ENCODE data around the gene LRCOL1. TPM values are rescaled to one million over a fixed set of nuclear protein-coding genes. Genes with fewer than 3 reads are reported as not detected.

LRCOL1 gene
- total and polyA plus RNA-seq, 10 of the 15 experiments (the other 5 are each of a cell fraction or from before 2014, with no cell fraction given): not detected

DNA sequence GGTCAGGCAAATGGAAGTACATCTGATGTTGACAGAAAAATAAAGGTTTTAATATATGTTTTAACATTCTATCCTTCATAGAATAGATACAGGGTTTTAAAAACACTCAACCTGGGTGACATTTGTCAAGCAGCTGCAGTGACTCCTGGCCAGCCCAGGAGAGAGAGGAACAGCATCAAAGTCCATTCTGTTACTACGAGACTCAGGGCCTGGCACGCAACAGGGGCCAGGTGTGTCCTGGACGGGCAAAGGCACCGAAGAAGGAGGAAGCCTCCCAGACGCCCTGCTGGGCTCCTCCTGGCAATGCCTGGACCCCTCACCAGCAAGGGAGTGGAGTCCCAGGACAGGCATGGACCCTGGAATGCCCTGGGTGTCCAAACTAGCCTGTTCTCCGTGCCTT is 22.1 kb downstream of the LRCOL1 start (continued):
- TF ChIP-seq, protein P1, sequence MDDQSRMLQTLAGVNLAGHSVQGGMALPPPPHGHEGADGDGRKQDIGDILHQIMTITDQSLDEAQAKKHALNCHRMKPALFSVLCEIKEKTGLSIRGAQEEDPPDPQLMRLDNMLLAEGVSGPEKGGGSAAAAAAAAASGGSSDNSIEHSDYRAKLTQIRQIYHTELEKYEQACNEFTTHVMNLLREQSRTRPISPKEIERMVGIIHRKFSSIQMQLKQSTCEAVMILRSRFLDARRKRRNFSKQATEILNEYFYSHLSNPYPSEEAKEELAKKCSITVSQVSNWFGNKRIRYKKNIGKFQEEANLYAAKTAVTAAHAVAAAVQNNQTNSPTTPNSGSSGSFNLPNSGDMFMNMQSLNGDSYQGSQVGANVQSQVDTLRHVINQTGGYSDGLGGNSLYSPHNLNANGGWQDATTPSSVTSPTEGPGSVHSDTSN (IDR thresholded peaks at IDR 0.05; ENCODE audit: insufficient replicate concordance, low read depth, low read length): no peak
- TF ChIP-seq NR2C1 (IDR thresholded peaks at IDR 0.05): no peak
- TF ChIP-seq, protein P2, sequence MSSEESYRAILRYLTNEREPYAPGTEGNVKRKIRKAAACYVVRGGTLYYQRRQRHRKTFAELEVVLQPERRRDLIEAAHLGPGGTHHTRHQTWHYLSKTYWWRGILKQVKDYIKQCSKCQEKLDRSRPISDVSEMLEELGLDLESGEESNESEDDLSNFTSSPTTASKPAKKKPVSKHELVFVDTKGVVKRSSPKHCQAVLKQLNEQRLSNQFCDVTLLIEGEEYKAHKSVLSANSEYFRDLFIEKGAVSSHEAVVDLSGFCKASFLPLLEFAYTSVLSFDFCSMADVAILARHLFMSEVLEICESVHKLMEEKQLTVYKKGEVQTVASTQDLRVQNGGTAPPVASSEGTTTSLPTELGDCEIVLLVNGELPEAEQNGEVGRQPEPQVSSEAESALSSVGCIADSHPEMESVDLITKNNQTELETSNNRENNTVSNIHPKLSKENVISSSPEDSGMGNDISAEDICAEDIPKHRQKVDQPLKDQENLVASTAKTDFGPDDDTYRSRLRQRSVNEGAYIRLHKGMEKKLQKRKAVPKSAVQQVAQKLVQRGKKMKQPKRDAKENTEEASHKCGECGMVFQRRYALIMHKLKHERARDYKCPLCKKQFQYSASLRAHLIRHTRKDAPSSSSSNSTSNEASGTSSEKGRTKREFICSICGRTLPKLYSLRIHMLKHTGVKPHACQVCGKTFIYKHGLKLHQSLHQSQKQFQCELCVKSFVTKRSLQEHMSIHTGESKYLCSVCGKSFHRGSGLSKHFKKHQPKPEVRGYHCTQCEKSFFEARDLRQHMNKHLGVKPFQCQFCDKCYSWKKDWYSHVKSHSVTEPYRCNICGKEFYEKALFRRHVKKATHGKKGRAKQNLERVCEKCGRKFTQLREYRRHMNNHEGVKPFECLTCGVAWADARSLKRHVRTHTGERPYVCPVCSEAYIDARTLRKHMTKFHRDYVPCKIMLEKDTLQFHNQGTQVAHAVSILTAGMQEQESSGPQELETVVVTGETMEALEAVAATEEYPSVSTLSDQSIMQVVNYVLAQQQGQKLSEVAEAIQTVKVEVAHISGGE (CRISPR knock-in tag; IDR thresholded peaks at IDR 0.05): no peak
- no peak for TF ChIP-seq SRF (IDR thresholded peaks at IDR 0.05; ENCODE audit: low read depth in 2 of 2, low read length in 2 of 2)
- TF ChIP-seq CBFB (IDR thresholded peaks at IDR 0.05; ENCODE audit: low read depth): no peak

DNA sequence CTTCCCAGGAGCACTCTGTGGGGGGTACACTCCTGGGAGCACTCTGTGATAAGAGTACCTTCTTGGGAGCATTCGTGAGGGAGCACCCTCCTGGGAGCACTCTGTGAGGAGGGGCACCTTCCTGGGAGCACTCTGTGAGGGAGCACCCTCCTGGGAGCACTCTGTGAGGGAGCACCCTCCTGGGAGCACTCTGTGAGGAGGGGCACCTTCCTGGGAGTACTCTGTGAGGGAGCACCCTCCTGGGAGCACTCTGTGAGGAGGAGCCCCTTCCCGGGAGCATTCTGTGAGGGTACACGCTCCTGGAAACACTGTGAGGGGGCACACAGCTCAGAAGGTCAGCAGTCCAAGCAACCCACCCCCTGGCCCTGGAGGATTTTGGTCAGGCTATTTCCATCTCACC is 22.6 kb downstream of the LRCOL1 start:
- ChIA-PET CTCF (no interaction called here), POLR2A (no interaction called here), RAD21 (ENCODE audit: unreplicated experiment) (no interaction called here), SMC1A (ENCODE audit: uncharacterized antibody, unreplicated experiment) (no interaction called here)
- 67% methylated on average over 3 of the region's 3 CpGs for WGBS (ENCODE audit: insufficient coverage, insufficient replicate concordance, low lambda C conversion rate, missing lambda C conversion rate)
- Histone ChIP-seq H3K9me3 (replicated peaks; ENCODE audit: control insufficient read depth, insufficient read depth, low read length) (no peaks in the 10 kb centered on the region), H3K4me2 (ENCODE audit: control insufficient read depth, insufficient read depth) (no peak overlapping the region), H3K9ac (ENCODE audit: control insufficient read depth, insufficient read depth, low read length) (no peak overlapping the region), H3K79me2 (ENCODE audit: control insufficient read depth, insufficient read depth, low read length) (no peaks in the 10 kb centered on the region), H4K20me1 (ENCODE audit: control insufficient read depth, insufficient read depth) (no peaks in the 10 kb centered on the region), H3K27me3 (replicated peaks in 1 of 2; ENCODE audit: control insufficient read depth in 2 of 2, insufficient read depth in 2 of 2, low read length in 1 of 2) (no peaks in the 10 kb centered on the region), H3K4me3 (no peak overlapping the region), H3K4me1 (ENCODE audit: control insufficient read depth, insufficient read depth, low read length) (no peaks in the 10 kb centered on the region), H3K27ac (ENCODE audit: control insufficient read depth, insufficient read depth) (no peak overlapping the region), H3K36me3 (ENCODE audit: control insufficient read depth in 2 of 2, insufficient read depth in 2 of 2, low read length in 1 of 2) (no peaks in the 10 kb centered on the region), H2AFZ (ENCODE audit: control insufficient read depth, low read depth, low read length) (no peak overlapping the region)
- in situ Hi-C loops (cut with MboI): no loop called here
- no TSS peak for BruUV-seq (replicated peaks)
- DNase-seq (ENCODE audit: low read depth, low spot score) (no peak), FAIRE-seq (no peak), ATAC-seq (no peak)
- TF ChIP-seq, protein P3, sequence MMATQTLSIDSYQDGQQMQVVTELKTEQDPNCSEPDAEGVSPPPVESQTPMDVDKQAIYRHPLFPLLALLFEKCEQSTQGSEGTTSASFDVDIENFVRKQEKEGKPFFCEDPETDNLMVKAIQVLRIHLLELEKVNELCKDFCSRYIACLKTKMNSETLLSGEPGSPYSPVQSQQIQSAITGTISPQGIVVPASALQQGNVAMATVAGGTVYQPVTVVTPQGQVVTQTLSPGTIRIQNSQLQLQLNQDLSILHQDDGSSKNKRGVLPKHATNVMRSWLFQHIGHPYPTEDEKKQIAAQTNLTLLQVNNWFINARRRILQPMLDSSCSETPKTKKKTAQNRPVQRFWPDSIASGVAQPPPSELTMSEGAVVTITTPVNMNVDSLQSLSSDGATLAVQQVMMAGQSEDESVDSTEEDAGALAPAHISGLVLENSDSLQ (IDR thresholded peaks at IDR 0.05): 0 out of 2 replicates have a peak, but pooled peaks have one; percentile 5
- TF ChIP-seq NFXL1 (IDR thresholded peaks at IDR 0.05; ENCODE audit: borderline replicate concordance) (peak; percentile 93), LARP7 (IDR thresholded peaks at IDR 0.05) (no peak)
- intact Hi-C loops (cut with micrococcal nuclease; ENCODE audit: unreplicated experiment): no loop called here
